K562 (cell line): Measurements from ENCODE around the gene KCND3. TPM values are rescaled to one million over a fixed set of nuclear protein-coding genes. Genes with fewer than 3 reads are reported as not detected.

Experiments
- BRD9 ChIP-seq: fragments of 450-650 bp; IDR thresholded peaks from 2 replicates; pipeline ENCODE4 v1.6.1; 2018; ENCODE audit warnings: low read depth; ENCODE audit not compliant: partially characterized antibody
- C11orf30 ChIP-seq: fragments of 450-650 bp; IDR thresholded peaks from 2 replicates; pipeline ENCODE4 v1.6.1; 2016; ENCODE audit warnings: low read depth, mild to moderate bottlenecking
- CXXC5 ChIP-seq: fragments of 250-450 bp; sonication (Bioruptor Pico); IDR thresholded peaks from 2 replicates; pipeline ENCODE4 v1.8.0; 2022; ENCODE audit warnings: inconsistent platforms, mild to moderate bottlenecking, moderate library complexity
- JUN ChIP-seq, 2 experiments: sonication (generic) in 1 of 2; formaldehyde crosslinking in 1 of 2; IDR thresholded peaks; 2 replicates each; pipeline versions ENCODE4 v1.6.1 to v1.8.0; 2012 to 2022; ENCODE audit warnings: borderline replicate concordance in 2 of 2, mild to moderate bottlenecking in 2 of 2, improper control_type of control experiment in 1 of 2, low read depth in 1 of 2, low read length in 1 of 2, missing genetic modification reagents in 1 of 2
- KLF10 ChIP-seq: fragments of 250-450 bp; sonication (Bioruptor Pico); IDR thresholded peaks from 2 replicates; pipeline ENCODE4 v1.6.1; 2021; ENCODE audit warnings: matching md5 sums
- NR3C1 ChIP-seq: sonication (generic); formaldehyde crosslinking; IDR thresholded peaks from 2 replicates; pipeline ENCODE4 v1.8.1; 2022; ENCODE audit warnings: missing genetic modification reagents
- SRSF7 ChIP-seq: fragments of 200-400 bp; formaldehyde crosslinking; optimal IDR thresholded peaks from 2 replicates; pipeline ENCODE3; 2017; ENCODE audit warnings: mild to moderate bottlenecking, low read depth, low read length
- ZFP1 ChIP-seq: fragments of 450-650 bp; formaldehyde crosslinking; IDR thresholded peaks from 2 replicates; pipeline ENCODE4 v1.4.0; 2020; ENCODE audit warnings: mild to moderate bottlenecking, mixed read lengths
- ZNF316 ChIP-seq: fragments of 450-650 bp; IDR thresholded peaks from 2 replicates; pipeline ENCODE4 v1.6.1; 2016
- ZNF780A ChIP-seq: fragments of 250-450 bp; sonication (Bioruptor Pico); IDR thresholded peaks from 2 replicates; pipeline ENCODE4 v1.5.0; 2021; ENCODE audit warnings: mild to moderate bottlenecking
- polyA plus RNA-seq, 8 experiments: library from polyadenylated mRNA; depleted of rRNA in 4 of 8; stranded (reverse) in 5 of 8; unstranded in 3 of 8; fragments of >200 nt; fragmentation: Nextera tagmentation in 2 of 8; fragmentation: Illumina TruSeq in 1 of 8; extraction: Ambion mirVana in 2 of 8; extraction: Trizol in 1 of 8; gene quantifications; 2 replicates each; pipeline versions ENCODE4 v1.2.1 to v1.2.3, GENCODE V29; 2011 to 2014; ENCODE audit warnings: inconsistent platforms in 1 of 8, missing spikeins in 1 of 8
- total RNA-seq, 7 experiments: library from RNA; depleted of rRNA in 6 of 7; stranded (reverse); fragments of >200 nt in 6 of 7; fragmentation: Illumina TruSeq in 2 of 7; extraction: Trizol in 2 of 7; gene quantifications; 2 replicates each; pipeline versions ENCODE4 v1.2.1 to v1.2.3, GENCODE V29; 2011 to 2021; ENCODE audit warnings: low replicate concordance in 1 of 7
- TF ChIP-seq, protein P1 (sequence below): fragments of 200-600 bp; sonication (generic); IDR thresholded peaks from one replicate; pipeline ENCODE4 v1.6.1; 2012; ENCODE audit warnings: mild to moderate bottlenecking, low read depth, low read length, inconsistent platforms
- TF ChIP-seq, protein P2 (sequence below): fragments of 450-650 bp; IDR thresholded peaks from 2 replicates; pipeline ENCODE4 v1.6.1; 2016; ENCODE audit warnings: borderline replicate concordance
- TF ChIP-seq, protein P3 (sequence below): fragments of 250-450 bp; sonication (Bioruptor Pico); IDR thresholded peaks from 2 replicates; pipeline ENCODE4 v1.4.0; 2020

KCND3 gene
- total and polyA plus RNA-seq, 9 of the 15 experiments (the other 6 are each of a cell fraction or from before 2014, with no cell fraction given): not detected

DNA sequence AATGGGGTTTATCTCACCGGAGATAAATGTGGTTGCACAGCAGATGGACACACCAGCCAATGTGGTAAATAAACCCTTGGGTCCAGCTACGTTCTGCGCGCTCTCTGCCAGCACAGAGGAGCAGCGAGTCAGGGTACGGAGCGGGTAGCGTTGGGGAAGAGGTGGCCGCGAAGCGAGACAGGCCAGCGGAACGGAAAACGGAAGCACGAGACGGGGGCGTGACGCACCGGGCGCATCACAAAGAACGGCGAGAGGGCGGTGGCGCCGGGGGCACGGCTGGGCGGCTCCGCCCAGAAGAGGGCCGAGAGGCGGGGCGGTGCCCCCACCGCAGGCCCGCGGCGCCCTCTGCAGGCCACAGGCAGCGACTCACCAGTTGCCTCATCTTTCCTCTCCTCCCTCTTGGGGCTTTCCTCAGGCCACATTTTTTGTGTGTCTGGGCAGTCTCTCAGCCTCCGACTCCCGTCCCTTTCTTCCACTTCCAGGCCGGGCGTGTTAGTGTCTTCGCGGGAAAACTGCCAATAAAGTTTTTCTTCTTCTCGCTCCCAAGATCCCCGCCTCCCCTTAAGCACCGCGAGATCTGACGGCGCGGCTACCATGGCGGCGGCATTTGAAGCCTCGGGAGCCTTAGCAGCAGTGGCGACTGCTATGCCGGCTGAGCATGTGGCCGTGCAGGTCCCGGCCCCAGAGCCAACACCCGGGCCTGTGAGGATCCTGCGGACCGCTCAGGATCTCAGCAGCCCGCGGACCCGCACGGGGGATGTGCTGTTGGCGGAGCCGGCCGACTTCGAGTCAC, 233.9 kb downstream of the KCND3 start, which contains the start of gene DDX20 (continued):
- TF ChIP-seq, protein P1, sequence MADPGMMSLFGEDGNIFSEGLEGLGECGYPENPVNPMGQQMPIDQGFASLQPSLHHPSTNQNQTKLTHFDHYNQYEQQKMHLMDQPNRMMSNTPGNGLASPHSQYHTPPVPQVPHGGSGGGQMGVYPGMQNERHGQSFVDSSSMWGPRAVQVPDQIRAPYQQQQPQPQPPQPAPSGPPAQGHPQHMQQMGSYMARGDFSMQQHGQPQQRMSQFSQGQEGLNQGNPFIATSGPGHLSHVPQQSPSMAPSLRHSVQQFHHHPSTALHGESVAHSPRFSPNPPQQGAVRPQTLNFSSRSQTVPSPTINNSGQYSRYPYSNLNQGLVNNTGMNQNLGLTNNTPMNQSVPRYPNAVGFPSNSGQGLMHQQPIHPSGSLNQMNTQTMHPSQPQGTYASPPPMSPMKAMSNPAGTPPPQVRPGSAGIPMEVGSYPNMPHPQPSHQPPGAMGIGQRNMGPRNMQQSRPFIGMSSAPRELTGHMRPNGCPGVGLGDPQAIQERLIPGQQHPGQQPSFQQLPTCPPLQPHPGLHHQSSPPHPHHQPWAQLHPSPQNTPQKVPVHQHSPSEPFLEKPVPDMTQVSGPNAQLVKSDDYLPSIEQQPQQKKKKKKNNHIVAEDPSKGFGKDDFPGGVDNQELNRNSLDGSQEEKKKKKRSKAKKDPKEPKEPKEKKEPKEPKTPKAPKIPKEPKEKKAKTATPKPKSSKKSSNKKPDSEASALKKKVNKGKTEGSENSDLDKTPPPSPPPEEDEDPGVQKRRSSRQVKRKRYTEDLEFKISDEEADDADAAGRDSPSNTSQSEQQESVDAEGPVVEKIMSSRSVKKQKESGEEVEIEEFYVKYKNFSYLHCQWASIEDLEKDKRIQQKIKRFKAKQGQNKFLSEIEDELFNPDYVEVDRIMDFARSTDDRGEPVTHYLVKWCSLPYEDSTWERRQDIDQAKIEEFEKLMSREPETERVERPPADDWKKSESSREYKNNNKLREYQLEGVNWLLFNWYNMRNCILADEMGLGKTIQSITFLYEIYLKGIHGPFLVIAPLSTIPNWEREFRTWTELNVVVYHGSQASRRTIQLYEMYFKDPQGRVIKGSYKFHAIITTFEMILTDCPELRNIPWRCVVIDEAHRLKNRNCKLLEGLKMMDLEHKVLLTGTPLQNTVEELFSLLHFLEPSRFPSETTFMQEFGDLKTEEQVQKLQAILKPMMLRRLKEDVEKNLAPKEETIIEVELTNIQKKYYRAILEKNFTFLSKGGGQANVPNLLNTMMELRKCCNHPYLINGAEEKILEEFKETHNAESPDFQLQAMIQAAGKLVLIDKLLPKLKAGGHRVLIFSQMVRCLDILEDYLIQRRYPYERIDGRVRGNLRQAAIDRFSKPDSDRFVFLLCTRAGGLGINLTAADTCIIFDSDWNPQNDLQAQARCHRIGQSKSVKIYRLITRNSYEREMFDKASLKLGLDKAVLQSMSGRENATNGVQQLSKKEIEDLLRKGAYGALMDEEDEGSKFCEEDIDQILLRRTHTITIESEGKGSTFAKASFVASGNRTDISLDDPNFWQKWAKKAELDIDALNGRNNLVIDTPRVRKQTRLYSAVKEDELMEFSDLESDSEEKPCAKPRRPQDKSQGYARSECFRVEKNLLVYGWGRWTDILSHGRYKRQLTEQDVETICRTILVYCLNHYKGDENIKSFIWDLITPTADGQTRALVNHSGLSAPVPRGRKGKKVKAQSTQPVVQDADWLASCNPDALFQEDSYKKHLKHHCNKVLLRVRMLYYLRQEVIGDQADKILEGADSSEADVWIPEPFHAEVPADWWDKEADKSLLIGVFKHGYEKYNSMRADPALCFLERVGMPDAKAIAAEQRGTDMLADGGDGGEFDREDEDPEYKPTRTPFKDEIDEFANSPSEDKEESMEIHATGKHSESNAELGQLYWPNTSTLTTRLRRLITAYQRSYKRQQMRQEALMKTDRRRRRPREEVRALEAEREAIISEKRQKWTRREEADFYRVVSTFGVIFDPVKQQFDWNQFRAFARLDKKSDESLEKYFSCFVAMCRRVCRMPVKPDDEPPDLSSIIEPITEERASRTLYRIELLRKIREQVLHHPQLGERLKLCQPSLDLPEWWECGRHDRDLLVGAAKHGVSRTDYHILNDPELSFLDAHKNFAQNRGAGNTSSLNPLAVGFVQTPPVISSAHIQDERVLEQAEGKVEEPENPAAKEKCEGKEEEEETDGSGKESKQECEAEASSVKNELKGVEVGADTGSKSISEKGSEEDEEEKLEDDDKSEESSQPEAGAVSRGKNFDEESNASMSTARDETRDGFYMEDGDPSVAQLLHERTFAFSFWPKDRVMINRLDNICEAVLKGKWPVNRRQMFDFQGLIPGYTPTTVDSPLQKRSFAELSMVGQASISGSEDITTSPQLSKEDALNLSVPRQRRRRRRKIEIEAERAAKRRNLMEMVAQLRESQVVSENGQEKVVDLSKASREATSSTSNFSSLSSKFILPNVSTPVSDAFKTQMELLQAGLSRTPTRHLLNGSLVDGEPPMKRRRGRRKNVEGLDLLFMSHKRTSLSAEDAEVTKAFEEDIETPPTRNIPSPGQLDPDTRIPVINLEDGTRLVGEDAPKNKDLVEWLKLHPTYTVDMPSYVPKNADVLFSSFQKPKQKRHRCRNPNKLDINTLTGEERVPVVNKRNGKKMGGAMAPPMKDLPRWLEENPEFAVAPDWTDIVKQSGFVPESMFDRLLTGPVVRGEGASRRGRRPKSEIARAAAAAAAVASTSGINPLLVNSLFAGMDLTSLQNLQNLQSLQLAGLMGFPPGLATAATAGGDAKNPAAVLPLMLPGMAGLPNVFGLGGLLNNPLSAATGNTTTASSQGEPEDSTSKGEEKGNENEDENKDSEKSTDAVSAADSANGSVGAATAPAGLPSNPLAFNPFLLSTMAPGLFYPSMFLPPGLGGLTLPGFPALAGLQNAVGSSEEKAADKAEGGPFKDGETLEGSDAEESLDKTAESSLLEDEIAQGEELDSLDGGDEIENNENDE: no peak
- TF ChIP-seq ZFP1 (CRISPR knock-in tag) (no peak), C11orf30 (peak; percentile 98), KLF10 (no peak), SRSF7 (no peak), ZNF780A (CRISPR knock-in tag) (no peak), NR3C1 (CRISPR knock-in tag) (peak; percentile 45; the same call in 1 of the 2 replicates), BRD9 (no peak), CXXC5 (peak; percentile 97), ZNF316 (no peak; the same call in 1 of the 2 replicates), JUN (IDR thresholded peaks at IDR 0.05; ENCODE audit: borderline replicate concordance, low read depth, low read length) (peak; percentile 35; the same call in 1 of the 2 replicates), JUN (CRISPR knock-in tag; IDR thresholded peaks at IDR 0.05; ENCODE audit: borderline replicate concordance) (no peak)
- TF ChIP-seq, protein P2, sequence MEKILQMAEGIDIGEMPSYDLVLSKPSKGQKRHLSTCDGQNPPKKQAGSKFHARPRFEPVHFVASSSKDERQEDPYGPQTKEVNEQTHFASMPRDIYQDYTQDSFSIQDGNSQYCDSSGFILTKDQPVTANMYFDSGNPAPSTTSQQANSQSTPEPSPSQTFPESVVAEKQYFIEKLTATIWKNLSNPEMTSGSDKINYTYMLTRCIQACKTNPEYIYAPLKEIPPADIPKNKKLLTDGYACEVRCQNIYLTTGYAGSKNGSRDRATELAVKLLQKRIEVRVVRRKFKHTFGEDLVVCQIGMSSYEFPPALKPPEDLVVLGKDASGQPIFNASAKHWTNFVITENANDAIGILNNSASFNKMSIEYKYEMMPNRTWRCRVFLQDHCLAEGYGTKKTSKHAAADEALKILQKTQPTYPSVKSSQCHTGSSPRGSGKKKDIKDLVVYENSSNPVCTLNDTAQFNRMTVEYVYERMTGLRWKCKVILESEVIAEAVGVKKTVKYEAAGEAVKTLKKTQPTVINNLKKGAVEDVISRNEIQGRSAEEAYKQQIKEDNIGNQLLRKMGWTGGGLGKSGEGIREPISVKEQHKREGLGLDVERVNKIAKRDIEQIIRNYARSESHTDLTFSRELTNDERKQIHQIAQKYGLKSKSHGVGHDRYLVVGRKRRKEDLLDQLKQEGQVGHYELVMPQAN: peak; percentile 91
- TF ChIP-seq, protein P3, sequence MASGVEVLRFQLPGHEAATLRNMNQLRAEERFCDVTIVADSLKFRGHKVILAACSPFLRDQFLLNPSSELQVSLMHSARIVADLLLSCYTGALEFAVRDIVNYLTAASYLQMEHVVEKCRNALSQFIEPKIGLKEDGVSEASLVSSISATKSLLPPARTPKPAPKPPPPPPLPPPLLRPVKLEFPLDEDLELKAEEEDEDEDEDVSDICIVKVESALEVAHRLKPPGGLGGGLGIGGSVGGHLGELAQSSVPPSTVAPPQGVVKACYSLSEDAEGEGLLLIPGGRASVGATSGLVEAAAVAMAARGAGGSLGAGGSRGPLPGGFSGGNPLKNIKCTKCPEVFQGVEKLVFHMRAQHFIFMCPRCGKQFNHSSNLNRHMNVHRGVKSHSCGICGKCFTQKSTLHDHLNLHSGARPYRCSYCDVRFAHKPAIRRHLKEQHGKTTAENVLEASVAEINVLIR (CRISPR knock-in tag): peak; percentile 72
